NCI-H82 (cell line): ENCODE results near the gene ZNFX1.
"Not testable (repeated sequence)": the region's sequence is repeated elsewhere in the genome, so short reads cannot be mapped to it uniquely, and the experiment has no call there.

Experiments used
- DNase-seq: peaks from one replicate; lab custom pipeline; 2025; lab: John Stamatoyannopoulos, UW

The ZNFX1 gene

DNA sequence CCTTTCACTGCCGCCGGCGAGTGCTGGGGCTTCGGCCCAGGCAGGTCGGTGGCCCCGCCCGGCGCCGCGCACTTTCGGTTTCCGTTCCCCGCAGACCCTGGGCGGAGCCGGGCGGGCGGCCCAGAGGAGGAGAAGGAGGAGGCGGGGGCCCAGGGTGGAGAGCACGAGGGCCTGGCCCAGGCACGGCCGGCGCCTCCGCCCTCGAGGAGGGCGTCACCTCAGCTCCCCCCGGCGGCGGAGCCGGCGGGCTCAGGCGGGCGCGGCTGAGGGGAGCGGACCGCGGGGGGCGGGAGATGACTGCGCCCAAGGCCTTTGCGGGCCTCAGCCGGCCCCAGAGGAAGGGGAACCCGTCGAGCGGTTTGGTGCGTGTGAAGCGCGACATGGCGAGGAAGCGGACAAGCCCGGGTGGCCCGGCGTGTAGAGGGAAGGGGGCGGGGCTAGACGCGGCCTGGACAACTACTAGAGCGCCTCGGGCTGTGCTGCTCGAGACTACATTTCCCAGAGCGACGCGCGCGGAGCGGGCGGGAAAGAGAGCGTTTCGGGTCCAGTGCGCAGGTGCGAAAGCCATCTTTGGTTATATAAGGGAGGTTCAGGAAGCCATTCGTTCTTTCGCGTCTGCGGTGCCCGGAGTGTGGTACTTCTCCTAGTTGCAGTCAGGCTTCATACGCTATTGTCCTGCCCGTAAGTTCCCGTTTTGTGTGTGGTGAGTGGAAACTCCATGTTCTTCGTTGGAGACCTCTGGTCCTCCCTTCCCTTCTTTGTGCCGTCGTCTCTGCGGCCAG, at the start of gene ZNFX1:
Gene ZNFX1 (minus strand): TSS at position 22 of the 782 bp plus-strand sequence. CDS start 2,218 bp downstream, outside the sequence.
- peak; percentile 99 for DNase-seq

DNA sequence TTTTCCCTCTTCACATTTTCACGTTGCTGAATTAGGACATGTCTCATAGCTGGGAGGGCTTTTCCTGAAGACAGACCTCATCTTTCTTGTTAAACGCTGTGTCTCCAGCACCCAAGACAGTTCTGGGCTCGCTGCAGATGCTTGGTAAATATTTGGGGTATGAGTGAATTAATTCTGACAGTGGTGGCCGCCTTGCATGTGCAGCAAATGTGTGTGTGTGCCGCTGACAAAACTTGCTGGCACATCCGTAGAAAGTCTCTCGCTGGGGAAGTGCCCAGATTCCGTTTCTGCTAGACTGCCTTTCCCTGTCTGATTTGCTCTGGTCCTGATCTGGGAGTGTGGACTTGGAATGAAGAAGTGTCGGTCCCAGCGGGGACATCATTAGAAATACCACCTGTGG, 48.2 kb upstream of the ZNFX1 start:
- DNase-seq, result no peak

DNA sequence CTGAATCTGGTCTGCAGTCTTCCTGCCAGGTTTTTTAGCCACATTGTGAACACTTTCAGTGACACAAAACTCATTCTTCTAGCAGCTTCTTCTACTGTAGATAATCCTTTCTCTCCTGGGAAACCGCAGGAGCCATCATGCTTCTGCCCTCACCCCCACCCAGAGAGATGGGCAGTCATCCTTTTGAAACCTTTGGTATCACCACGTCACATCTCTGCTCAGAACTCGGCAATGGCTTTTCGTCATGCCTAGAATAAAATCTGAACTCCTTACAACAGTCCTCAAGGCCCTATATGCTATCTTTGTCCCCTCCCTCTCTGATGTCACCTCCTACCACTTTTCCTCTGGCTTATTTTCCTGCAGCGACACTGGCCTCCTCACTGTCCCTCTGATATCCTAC, 46.4 kb upstream of the ZNFX1 start:
- DNase-seq, result no peak

DNA sequence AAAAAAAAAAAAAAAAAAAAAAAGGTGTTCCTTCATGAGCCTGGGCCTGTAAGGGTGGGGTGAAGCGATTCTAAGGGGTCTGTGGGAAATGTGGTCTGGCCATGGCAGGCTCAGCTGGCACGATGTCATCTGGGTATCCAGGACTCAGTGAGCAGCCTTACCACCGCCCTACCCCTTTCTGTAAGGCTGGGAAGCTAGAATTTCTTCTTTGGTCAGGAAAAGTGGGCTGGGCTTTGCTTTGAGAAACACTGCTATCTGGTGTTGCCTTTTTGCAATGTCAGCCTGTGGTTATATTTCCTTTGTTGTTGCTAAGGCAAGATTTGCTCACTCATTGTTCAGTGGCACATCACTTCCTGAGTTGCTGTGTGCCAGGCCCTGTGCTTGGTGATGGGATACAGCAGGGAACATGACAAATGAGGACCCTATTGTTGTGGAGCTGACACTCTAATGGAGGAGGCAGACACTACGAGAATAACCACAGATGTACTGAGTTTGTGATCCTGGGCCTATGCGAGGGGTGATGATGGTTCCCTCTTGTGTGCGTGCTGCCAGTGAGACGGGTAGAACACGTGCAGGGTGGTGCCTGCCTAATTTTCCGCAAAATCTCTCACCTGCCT, 45.9 kb upstream of the ZNFX1 start:
- DNase-seq, result no peak

- DNase-seq, result peak; percentile 72
These were observed 42.6 kb upstream of the ZNFX1 start for GRCh38 chr20:49320460-49320859.

DNA sequence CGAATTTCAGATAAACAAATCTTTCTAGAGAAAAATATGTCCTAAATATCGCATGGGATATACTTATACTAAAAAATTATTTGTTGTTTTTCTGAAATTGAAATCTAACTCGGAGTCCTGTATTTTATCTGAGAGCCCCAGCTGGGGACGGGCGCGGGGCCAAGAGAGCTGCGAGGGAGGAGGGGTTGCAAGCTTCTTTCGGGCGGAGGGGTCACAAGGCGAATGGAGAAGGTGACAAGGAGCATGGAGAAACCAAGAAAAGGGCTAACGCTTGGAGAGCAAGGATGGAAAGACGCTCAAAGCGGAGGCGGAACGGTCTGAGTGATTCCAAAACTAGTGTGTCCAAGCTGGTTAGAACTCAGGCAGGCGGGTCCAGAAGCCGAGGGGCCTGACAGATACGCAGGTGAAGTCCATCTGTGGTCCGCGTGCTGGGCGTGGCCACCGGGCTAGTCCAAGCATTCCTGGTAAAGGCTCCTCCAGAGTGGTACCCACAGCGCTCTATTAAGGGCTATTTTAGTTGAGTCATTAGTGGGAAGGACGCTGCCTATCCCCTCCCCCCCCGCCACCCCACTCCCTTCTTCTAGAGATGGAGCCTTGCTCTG, 41.5 kb upstream of the ZNFX1 start:
- DNase-seq, result peak; percentile 16

DNA sequence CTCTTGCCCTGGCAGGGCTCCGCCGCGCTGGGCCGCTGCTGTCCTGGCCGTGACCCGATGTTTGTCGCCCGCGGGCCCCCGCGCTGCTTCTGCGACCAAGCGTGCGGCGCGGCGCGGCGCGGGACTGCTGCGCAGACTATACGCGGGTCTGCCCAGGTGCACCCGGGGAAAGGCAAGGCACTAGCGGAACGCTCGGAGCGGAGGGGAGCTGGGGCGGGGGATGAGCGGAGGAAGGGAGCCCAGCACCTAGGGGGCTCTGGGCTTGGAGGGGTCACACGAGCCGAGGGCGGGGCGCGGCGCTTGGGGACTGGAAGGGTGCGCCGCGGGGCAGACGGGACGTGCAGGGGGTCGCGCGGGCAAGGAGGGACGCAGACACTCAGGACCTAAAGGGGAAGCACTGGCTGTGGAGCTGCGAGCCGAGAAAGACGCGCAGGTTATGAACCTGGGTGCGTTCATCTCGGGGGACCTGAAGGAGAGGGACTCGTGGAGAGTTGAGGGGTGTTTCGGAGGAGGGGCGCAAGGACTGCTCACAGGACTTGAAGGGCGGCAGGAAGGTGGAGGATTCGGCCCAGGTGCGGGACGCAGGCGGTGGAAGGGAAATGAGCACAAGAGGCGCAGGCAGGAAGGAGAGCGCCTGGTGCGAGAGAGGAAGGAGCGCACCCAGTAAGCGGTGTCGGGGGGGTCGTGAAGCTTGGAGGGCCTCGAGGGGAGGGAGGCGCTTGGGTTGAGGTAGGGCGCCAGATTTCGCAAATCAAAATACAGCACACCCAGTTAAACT, 40.8 kb upstream of the ZNFX1 start:
- no peak for DNase-seq

GRCh38 chr20:49318091-49318429, 40.2 kb upstream of the ZNFX1 start:
- DNase-seq, result no peak

GRCh38 chr20:49316704-49317103, 38.8 kb upstream of the ZNFX1 start:
- no peak for DNase-seq

DNA sequence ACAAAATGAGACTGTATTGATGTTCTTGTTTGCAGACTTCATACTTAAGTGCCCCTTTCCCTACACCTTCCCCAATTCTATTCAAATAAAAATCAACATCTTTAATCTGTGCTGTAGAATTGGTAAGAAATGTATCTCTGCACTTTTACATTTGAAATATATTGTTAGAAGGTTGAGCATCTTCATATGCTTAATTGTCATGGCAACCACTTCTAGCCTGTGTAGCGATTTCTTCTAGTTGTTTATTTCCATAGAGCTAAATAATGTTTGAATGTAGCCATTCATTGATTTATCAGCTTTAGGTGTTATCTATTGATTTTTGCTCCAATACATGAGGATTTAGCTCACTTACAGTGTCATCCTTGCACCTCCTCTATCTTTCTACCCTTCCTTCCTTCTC, 37.7 kb upstream of the ZNFX1 start:
- no peak for DNase-seq

GRCh38 chr20:49314052-49314451, 36.2 kb upstream of the ZNFX1 start:
- not testable (repeated sequence) for DNase-seq

GRCh38 chr20:49313283-49313682, 35.4 kb upstream of the ZNFX1 start:
- no peak for DNase-seq

DNA sequence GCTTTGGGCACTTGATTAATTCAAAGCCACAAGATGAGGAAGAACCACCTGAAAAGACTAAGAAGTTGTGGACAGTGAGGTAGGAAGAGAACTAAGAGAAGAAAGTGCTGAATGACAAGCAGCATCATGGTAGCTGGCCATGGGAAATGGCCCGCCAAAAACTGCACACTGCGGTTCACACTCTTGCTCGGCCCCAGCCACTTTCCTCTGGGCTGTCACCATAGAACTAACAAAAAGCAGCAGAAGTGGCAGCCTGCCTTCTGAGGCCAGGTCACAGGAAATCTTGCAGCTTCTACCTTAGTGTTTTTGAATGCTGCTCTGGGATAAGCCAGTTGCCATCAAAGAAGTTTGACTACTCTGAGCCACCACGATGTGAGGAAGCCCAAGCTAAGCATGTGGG, 34.8 kb upstream of the ZNFX1 start:
- no peak for DNase-seq

GRCh38 chr20:49310705-49311104, 32.8 kb upstream of the ZNFX1 start:
- DNase-seq, result no peak

GRCh38 chr20:49308875-49309274, 31.0 kb upstream of the ZNFX1 start:
- no peak for DNase-seq

DNA sequence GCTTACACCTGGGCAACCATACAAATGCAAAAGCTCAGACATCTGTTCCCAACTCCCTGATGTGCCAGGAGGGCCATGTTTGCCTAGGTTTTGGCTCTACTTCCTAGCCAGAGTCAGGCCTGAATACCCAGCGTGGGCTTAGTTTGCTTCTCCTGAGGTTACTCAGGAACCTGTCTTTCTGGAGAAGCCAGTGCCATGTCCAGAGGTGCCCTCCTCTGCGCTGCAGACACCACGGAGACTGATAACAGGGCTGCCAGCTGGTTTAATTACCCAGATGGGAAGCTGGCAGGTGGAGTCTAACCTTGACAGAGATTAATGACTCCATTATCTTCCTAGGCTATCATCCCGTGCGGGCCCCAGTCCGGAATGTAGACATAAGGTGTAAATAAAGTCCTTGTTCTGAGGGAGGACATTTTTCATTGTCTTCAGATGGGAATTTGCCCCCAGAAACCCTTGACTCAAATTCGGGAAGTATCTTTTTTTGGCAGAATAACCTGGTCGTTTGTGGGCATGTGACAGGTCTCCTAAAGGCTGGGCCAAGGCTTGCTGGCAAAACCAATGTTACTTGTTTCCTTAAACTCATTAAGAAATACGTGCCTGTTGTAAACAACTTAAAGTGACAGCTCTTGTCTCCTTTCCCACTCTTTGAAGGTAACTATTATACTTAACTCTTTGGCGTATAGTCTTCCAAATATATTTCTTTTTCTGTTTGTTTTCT, 29.2 kb upstream of the ZNFX1 start:
- DNase-seq, result peak; percentile 91

- DNase-seq, result no peak
These were observed 25.3 kb upstream of the ZNFX1 start for GRCh38 chr20:49303065-49303552.

DNA sequence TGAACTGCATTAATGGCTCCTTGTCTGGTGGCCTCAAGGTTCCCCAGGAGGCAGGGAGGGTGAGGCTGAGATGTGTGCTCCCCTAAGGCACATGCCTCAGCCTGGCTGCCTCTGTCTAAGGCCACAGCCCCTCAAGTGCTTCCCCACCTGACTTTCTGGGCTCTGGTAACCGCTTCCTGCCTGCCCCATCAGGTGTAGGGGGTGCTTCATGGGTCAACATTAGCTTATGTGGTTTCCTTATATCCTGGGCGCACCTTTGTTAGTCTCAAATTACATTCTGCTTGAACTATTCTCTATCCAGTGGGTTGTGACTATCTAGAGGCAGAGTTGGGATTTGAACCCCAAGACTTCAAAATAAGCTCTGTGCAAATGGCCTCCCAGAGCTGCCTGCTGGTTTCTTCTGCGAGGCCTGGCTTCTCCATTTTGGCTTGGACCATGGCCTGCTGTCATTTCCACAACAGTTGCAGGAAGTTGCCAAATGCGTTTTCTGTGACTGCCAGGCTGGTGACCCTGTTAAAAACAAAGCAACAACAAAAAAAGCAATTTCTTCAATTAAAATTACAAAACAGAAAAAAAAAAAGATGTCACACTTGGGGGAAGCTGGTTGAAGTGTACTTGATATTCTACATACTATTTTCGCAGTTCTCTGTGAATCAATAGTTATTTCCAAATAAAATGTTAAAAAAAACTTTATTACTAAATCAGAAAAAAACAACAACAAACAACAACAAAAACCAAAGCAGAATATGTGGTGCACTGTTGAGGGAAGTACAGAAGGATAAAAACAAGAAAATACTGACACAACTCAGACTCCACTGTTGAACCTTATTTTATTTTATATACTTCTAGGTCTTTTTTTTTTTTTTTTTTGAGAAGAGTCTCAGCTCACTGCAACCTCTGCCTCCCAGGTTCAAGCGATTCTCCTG, 20.0 kb upstream of the ZNFX1 start:
- no peak for DNase-seq

GRCh38 chr20:49294002-49294654, 16.3 kb upstream of the ZNFX1 start:
- DNase-seq, result not testable (repeated sequence)

GRCh38 chr20:49293122-49293521, 15.3 kb upstream of the ZNFX1 start:
- DNase-seq, result no peak
